Uterus (tissue), 2 donors: ENCODE measurements around the gene USP32.

Experiments used
- POLR2A ChIP-seq, 2 donors: fragments of 450-650 bp; IDR thresholded peaks; one replicate each; pipeline ENCODE4 v1.6.1; 2016; ENCODE audit warnings: antibody characterized with exemption in 2 of 2, mild to moderate bottlenecking in 1 of 2, moderate library complexity in 1 of 2
- TF ChIP-seq, protein P1 (sequence below), 4 experiments: fragments of 200-600 bp in 2 of 4; fragments of 450-650 bp in 2 of 4; sonication (generic) in 2 of 4; IDR thresholded peaks; one replicate each; pipeline ENCODE4 v1.5.1; 2016 to 2019; ENCODE audit warnings: antibody characterized with exemption in 4 of 4, mild to moderate bottlenecking in 2 of 4, moderate library complexity in 1 of 4

DNA sequence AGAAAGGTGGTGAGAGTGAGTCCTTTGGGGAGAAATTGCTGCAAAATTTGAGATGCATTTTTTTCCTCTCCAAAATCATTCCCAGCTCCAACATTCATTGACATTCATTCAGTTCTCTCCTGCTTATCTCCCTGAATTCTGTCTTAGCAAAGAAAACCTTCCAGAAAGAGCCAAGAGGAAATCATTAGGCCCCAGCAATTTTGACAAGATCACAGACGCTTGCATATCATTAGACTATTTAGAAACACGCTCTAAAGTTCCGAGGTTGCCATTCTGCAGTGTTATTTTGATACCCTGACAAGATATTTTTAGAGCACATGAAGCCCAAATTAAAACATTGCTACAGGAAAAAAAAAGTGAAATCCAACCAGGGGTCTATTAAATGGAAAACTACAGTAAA lies 20.8 kb upstream of the USP32 start:
- TF ChIP-seq, protein P1, sequence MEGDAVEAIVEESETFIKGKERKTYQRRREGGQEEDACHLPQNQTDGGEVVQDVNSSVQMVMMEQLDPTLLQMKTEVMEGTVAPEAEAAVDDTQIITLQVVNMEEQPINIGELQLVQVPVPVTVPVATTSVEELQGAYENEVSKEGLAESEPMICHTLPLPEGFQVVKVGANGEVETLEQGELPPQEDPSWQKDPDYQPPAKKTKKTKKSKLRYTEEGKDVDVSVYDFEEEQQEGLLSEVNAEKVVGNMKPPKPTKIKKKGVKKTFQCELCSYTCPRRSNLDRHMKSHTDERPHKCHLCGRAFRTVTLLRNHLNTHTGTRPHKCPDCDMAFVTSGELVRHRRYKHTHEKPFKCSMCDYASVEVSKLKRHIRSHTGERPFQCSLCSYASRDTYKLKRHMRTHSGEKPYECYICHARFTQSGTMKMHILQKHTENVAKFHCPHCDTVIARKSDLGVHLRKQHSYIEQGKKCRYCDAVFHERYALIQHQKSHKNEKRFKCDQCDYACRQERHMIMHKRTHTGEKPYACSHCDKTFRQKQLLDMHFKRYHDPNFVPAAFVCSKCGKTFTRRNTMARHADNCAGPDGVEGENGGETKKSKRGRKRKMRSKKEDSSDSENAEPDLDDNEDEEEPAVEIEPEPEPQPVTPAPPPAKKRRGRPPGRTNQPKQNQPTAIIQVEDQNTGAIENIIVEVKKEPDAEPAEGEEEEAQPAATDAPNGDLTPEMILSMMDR (IDR thresholded peaks at IDR 0.05), result no peak
- TF ChIP-seq POLR2A (IDR thresholded peaks at IDR 0.05), result no peak
